ENCODE results near the gene DISC1. TPM values are rescaled to one million over a fixed set of nuclear protein-coding genes. Genes with fewer than 3 reads are reported as not detected.

The DISC1 gene
- total and polyA plus RNA-seq, 2 of the 13 experiments (the other 11 are each of a cell fraction or from before 2014, with no cell fraction given): 4.2 to 4.6 TPM

DNA sequence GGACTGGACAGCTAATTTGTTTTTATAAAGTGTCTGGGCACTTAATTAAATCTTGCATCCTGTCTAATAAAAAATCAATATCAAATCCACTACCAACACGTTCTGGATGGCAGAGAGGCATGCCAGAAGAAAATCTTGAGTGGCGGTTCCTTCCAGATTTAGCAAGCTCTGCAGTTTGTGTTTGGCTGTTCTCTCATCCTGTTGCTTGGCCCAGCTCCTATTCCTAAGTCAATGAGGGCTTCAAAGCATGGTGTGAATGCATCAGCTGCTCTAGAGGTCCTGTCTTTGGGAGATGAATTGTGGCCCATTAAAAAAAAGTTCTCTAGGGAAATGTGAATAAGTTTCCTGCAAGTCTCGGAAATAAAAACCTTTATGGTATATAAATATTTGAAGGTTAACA is 90.3 kb downstream of the DISC1 start:
- POLR2A ChIA-PET: no interaction called here
- WGBS (ENCODE audit: low lambda C conversion rate): 89% methylated on average over 3 of the region's 3 CpGs
- FAIRE-seq: no peak

More for the DNA sequence above, 90.3 kb downstream of the DISC1 start:
- peaks cover 7% of the 10 kb centered on the region for H3K4me1 ChIP-seq (ENCODE audit: insufficient read depth, low read length)
- H2AFZ ChIP-seq (ENCODE audit: low read length): no peak overlapping the region
- H3K36me3 ChIP-seq (replicated peaks in 1 of 2; ENCODE audit: control insufficient read depth in 1 of 2, insufficient read depth in 2 of 2, low read length in 2 of 2): no peaks in the 10 kb centered on the region
- H3K4me3 ChIP-seq (replicated peaks in 1 of 3; ENCODE audit: insufficient read depth in 1 of 3, low read depth in 2 of 3, low read length in 3 of 3): no peak overlapping the region
- ATAC-seq: no peak
- no TSS peak for BruUV-seq (replicated peaks)
- intact Hi-C loops (cut with micrococcal nuclease; ENCODE audit: unreplicated experiment) (no loop called here), in situ Hi-C loops (cut with HindIII; ENCODE audit: extremely low pct_ligation_motif_present, low pct_unique_long_range_greater_than_20kb) (no loop called here)
- no peaks in the 10 kb centered on the region for H3K79me2 ChIP-seq (ENCODE audit: insufficient read depth, low read length)
- H3K27me3 ChIP-seq (ENCODE audit: control insufficient read depth in 1 of 2, insufficient read depth in 2 of 2, low read length in 2 of 2): no peaks in the 10 kb centered on the region
- no peaks in the 10 kb centered on the region for H4K20me1 ChIP-seq (ENCODE audit: insufficient read depth, low read length)
- CTCF ChIA-PET (ENCODE audit: low intra/inter-chr PET ratio, low total read pairs): no interaction called here
- H3K9ac ChIP-seq (ENCODE audit: insufficient read depth, low read depth, low read length): no peak overlapping the region
- H3K27ac ChIP-seq (ENCODE audit: extremely low read length, insufficient read depth, low read length): no peak overlapping the region
- H3K4me2 ChIP-seq (ENCODE audit: low read depth, low read length): no peak overlapping the region
- H3K9me3 ChIP-seq (ENCODE audit: low read length): no peaks in the 10 kb centered on the region
- TF ChIP-seq ZMYM4 (CRISPR knock-in tag; IDR thresholded peaks at IDR 0.05): no peak
- TF ChIP-seq, protein P1, sequence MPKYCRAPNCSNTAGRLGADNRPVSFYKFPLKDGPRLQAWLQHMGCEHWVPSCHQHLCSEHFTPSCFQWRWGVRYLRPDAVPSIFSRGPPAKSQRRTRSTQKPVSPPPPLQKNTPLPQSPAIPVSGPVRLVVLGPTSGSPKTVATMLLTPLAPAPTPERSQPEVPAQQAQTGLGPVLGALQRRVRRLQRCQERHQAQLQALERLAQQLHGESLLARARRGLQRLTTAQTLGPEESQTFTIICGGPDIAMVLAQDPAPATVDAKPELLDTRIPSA (CRISPR knock-in tag; IDR thresholded peaks at IDR 0.05; ENCODE audit: borderline replicate concordance): no peak
- TF ChIP-seq, protein P2, sequence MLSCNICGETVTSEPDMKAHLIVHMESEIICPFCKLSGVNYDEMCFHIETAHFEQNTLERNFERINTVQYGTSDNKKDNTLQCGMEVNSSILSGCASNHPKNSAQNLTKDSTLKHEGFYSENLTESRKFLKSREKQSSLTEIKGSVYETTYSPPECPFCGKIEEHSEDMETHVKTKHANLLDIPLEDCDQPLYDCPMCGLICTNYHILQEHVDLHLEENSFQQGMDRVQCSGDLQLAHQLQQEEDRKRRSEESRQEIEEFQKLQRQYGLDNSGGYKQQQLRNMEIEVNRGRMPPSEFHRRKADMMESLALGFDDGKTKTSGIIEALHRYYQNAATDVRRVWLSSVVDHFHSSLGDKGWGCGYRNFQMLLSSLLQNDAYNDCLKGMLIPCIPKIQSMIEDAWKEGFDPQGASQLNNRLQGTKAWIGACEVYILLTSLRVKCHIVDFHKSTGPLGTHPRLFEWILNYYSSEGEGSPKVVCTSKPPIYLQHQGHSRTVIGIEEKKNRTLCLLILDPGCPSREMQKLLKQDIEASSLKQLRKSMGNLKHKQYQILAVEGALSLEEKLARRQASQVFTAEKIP (CRISPR knock-in tag; IDR thresholded peaks at IDR 0.05; ENCODE audit: borderline replicate concordance): no peak
- no peak for TF ChIP-seq NPAS2 (CRISPR knock-in tag; IDR thresholded peaks at IDR 0.05; ENCODE audit: borderline replicate concordance)
- TF ChIP-seq TCF7 (IDR thresholded peaks at IDR 0.05; ENCODE audit: low read depth): no peak
- no peak for TF ChIP-seq ZIK1 (CRISPR knock-in tag; IDR thresholded peaks at IDR 0.05; ENCODE audit: borderline replicate concordance, low read depth)
- no peak for TF ChIP-seq ZNF773 (CRISPR knock-in tag; IDR thresholded peaks at IDR 0.05; ENCODE audit: borderline replicate concordance)
- no peak for TF ChIP-seq HOXD1 (CRISPR knock-in tag; IDR thresholded peaks at IDR 0.05)
- no peak for TF ChIP-seq POLR2AphosphoS5 (IDR thresholded peaks at IDR 0.05; ENCODE audit: low read depth, low read length)
- TF ChIP-seq ZNF777 (CRISPR knock-in tag; IDR thresholded peaks at IDR 0.05): no peak
- no peak for DNase-seq (ENCODE audit: low spot score)
